Smooth muscle cell of the brain vasculature (primary cell): Measurements from ENCODE around the gene PPP1R9B.

Experiments used
- DNase-seq: peaks from one replicate; pipeline ENCODE4 v3.0.0-alpha.2; 2012; ENCODE audit warnings: low read depth, low spot score

PPP1R9B gene

DNA sequence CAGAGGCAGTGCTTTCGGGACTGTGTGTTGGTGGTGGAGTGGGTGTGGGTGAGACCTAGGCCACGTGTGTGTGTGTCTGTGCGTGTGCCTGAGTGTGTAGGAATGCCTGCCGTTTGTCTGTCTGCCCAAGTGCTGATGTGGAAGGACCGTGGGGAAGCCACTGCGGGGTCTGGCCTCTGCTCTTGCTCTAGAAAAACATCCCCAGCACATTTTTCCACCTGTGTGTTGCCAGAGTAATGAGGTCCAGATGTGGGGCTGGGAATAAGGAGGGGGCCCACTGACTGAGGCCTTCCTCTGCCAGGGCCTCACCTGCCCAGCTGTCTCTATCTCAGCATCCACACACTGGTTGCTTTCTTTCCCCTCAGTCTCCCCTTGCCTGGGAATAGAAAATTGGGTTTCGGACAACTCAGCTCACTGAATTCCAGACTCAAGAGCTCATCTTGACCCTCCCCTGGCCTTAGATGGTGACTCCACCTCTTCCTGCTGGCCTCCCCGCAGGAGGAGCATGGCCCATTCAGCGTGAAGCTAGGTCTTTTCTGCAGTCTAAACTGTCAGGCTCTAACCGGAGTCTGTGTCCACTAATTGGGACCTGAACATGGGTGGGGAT, 23.0 kb upstream of the PPP1R9B start:
- DNase-seq = no peak

DNA sequence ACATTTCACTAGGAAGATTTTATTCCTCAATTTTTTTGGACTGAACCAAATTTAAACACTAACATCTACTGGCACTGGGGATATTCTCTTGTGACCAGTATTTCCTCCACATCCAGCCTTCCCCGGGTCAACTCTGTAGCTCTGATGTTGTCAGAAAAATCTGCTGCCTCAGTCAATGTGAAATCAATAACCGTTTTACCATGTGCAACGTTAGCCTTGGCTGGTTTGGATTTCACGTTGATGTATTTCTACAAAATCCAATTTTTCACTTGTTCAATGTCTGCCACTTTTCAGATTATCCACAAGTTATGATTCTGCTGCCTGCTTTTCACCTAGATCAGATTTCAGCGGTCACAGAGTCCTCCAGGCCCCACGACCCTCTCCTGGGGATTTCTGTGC, 22.5 kb upstream of the PPP1R9B start:
- no peak for DNase-seq

DNA sequence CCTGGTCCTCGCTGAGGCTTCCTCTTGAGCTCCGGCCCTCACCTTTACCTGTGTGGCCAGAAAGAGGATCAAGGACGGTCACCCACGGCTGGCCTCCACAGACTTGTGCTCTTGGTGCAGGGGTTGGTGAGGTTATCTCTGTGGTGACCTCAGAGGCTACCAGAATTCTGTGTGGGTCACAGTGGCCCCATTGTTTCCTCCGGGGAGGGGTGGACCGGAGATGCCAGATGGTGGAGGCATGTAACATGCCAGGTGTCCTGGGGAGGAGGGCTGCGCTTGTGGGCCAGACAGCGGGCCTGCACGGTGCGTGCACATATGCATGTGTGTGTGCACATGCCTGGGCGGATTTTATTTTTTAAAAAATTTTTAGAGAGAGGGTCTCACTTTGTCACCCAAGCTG, 21.7 kb upstream of the PPP1R9B start:
- DNase-seq = no peak

DNA sequence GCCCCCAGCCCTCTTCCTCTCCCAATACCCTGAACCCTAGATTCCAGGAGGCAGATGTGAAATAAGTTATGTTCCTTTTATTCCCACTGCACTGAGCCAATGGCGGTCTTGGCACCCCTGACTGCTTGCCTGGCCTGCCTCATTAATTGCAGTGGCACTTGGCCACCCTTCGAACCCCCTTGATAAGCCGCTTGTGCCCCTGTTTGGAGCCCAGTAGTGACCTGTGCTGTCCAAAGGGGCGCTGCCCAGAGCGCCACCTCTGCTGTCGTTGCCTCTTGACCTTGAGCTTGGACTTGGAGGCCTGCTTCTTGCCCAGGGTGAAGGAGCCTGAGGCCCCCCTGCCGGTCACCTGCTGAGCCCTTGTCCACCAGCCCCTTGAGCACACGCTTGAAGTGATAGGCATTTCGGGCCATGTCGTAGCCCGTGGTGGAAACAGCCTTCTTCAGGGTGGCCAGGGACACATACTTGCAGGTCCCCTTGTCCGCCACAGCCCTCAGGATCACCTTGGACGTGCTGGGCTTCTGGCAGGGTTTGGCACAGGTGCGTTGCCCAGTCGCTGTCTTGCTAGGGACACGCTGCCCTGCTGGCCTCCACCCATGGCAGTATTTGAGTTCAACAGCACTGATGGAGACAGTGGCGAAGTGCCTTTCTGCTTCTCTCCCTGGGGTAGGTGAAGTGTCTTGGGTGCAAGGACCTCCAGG, 21.0 kb upstream of the PPP1R9B start:
- no peak for DNase-seq

DNA sequence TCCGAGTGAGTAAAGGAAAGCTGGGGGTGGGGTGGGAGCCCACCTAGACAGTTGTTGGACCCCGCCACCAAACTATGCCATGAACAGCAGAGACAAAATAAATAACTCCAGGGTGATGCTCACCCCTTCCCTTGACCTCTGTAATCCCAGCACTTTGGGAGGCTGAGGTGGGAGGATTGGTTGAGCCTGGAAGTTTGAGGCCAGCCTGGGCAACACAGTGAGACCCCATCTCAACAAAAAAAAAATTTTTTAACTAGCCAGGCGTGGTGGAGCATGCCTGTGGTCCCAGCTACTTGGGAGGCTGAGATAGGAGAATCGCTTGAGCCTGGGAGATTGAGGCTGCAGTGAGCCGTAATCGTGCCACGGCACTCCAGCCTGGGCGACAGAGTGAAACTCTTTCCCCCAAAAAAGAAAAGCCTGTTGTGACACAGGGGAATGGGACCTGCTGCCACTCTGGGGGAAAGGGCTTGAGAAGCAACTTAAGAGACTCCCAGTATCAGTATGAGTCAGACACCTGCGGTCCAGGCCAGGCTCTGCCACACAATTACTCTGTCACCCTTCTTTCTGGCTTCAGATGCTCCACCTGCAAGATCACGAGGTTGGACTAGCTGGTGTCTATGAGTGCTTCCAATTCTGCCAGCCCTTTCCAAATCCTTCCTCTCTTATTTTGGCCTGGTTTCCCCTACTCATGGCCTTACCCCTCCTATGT, 20.3 kb upstream of the PPP1R9B start:
- DNase-seq = no peak

DNA sequence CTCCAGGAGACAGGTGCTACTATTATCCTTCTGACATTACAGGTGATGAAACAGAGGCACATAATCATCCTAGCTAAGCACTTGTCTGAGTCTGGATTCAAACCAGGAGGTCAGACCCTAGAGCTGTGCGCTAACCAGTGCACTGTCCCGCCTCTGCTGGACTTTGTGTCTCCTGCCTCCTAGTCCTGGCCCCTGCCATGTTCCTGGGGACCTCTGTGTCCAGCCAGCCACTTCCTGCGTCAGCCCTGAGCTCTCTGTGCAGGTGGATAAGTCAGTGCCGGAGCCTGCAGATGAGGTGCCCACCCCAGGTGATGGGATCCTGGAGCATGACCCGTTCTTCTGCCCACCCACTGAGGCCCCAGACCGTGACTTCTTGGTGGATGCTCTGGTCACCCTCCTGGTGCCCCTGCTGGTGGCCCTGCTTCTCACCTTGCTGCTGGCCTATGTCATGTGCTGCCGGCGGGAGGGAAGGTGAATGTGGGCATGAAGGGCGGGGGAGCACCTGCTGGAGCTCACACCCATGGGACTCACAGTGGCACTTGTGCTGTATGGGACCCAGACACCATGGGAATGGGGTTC, 19.5 kb upstream of the PPP1R9B start:
- no peak for DNase-seq

DNA sequence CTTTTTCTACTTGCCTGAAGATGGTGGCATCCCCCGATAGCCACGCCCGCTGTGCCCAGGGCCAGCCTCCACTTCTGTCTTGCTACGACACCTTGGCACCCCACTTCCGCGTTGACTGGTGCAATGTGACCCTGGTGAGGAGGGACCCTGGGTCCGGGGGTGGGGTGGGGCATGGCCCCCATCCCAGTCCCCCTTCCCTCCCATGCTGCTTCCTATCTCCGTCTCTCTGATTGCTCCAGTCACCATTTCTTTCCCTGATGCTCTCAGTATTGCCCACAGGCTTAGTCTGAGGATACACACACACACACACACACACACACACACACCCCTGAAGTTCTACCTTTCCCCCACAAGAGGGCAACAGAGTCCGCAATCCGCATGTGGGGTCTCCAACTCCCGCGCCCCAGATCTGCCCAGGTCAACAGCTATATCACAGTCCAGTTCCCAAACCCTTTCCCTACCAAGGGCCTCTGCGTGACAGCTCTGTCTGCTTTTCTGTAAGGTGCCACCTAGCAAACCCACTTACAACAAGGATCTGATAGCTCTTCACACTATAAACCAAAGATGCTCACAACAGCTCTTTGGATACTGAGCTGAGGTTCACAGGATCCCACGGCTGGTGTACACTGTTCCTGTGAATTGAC, 18.8 kb upstream of the PPP1R9B start:
- DNase-seq = no peak

DNA sequence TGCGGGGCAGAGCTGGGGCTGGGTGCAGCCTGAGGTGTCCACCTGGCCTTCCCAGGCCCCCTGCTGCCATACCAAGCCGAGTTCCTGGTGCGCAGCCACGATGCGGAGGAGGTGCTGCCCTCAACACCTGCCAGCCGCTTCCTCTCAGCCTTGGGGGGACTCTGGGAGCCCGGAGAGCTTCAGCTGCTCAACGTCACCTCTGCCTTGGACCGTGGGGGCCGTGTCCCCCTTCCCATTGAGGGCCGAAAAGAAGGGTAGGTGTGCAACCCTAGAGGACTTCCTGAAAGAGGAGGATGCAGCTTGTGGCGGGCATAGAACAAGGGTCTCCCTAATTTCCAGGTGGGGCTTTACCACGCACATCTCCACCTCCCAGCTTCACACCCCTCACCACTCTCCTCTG, 17.8 kb upstream of the PPP1R9B start:
- no peak for DNase-seq

DNA sequence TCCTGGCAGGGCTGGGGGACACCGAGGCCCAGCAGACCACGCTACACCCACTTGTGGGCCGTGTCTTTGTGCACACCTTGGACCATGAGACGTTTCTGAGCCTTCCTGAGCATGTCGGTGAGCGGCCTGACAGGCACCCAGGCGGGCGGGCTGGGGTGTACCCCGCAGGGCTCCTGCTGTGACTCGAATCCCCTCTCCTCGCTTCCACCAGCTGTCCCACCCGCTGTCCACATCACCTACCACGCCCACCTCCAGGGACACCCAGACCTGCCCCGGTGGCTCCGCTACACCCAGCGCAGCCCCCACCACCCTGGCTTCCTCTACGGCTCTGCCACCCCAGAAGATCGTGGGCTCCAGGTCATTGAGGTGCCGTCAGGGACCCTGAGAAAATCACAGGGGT, 16.9 kb upstream of the PPP1R9B start:
- no peak for DNase-seq

DNA sequence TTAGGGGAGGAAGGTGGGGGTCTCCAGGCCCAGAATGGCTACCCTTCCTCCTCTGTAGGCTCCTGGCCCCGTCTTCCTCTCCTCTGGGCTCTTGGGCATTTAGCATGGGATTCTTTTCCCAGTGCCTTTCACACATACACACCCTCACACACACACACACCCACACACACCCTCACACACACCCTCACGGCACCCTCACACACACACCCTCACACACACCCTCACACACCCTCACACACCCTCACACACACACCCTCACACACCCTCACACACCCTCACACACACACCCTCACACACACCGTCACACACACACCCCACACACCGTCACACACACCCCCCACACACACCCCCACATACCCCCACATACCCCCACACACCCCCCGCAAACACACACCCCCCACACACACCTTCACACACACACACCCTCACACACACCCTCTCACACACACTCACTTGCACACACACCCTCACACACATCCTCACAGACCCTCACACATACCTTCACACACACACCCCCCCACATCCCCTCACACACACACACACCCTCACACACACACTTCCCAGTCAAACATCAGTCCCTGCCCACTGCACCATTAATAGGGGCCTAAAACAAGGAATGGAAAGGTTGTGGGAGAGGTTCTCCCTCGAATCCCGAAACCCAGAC, 16.2 kb upstream of the PPP1R9B start:
- DNase-seq = no peak

DNA sequence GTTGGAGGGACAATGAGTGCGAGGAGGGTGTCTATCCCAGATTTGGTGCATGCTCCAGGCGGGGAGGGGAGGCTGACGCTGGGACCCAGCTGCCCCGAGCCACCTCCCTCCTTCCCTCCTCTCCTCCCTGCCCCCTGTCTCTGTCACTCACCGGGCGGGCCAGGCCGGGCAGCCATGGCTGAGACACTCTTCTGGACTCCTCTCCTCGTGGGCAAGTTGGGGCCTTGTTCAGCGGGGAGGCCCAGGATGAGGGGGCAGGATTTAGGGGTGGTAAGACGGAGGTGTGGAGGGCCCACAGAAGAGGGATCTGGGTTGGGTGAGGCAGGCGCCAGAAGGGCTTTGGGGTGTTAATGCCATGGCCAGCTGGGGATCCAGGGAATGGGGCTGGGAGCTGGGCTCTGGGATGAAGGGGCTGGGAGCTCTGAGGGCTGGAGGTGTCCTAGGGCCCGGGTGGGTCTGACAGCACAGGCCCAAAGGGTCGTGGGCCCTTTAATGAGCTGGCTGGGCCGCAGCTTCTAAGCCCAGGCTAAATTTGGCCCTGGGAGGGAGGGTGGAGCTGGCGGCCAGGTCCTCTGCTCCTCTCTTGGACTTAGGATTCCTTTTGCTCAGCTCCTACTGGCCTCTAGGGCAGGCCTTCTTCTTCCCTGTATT, 15.5 kb upstream of the PPP1R9B start, which contains the start of gene SGCA:
TSS of gene SGCA (plus strand) at position 139 of the 651 bp plus-strand sequence. CDS start at position 175, 36 bp downstream.
- no peak for DNase-seq

DNA sequence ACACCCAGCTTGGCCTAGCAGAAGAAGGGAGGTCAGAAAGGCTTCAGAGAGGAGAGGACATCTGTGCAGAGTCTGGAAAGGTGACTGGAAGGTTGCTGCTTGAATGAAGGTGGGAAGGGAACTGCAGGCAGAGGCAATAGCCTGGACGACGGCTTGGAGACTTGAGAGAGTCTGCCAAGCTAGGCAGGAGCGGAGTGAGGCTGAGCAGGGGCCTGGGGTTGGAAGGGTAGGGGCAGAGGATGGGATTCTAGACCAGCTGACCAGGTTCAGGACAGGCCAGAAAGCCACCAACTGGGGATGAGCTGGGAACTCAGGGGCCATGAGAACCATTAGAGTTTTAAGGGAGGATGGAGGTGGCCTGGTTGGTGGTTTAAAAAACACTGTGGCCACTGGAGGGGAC, 15.0 kb upstream of the PPP1R9B start:
- DNase-seq = no peak

DNA sequence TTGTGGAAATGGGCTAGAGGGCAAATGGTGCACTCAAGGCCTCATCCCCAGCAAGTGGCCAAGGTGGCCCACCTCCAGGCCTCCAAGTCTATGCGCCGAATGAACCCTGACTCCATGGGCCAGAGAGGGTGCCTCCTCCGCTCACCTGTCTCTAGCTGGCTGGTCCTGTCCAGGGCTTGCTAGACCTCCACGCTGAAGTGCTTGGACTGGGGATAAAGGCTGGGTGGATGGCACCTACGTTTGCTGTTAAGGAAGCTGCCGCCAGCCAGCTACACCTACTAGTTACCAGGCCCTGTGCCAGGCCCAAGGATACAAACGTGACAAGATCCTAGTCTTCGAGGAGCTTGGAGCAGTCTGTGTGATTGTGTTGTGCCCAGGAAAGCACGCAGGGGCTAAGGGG, 14.6 kb upstream of the PPP1R9B start:
- no peak for DNase-seq

DNA sequence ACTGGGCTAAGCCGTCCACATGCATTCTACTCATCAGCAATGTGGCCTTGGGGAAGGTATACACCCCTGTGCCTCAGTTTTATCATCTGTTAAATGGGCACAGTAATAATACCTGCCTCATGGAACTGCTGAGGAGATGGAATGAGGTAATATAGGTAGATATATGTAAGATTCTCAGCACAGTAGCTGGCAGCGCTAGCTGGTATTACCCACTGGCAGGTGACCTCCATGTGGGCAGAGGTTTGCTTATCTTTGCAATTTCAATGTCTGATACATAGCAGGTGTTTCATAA, 14.2 kb upstream of the PPP1R9B start:
- DNase-seq = no peak

DNA sequence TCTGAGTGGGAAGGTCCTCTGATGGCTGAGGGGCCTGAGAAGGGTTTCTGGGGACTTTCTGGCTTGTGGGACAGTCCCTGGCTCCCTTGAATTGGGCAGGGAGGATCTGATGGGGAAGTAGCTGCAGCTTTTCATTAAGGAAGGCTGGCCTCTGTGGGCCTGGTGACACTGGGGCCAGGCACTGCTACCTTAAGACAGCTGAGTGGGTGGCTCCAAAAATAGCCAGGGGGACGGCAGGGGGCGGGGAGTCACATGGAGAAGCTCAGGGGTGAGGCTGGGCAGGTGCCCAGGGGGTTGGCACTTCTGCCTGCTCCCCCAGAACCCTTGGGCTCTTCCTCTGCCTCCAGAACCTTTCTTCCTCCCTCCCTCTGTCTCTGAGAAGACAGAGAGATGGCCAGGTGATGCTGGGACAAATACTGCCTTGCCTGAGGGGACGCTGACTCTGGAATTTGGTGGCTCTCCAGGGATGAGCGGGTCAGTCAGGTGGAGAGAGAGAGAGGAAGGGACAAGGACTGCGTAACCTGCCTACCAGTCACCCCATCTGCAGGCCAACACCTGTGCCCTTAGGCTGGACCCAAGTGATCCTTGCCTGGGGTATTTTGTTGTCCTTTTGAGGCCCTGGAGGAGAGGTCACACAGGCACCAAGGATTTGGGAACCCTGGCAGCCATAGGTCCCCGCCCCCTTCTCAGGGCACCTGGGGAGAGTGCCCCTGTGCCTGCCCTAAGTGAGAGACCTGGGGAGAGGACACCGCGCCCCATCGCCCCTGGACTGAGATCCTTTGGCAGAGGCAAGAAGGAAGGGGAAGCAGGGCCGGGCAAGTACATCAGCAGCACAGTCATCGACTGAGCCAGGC, 13.6 kb upstream of the PPP1R9B start:
- no peak for DNase-seq

DNA sequence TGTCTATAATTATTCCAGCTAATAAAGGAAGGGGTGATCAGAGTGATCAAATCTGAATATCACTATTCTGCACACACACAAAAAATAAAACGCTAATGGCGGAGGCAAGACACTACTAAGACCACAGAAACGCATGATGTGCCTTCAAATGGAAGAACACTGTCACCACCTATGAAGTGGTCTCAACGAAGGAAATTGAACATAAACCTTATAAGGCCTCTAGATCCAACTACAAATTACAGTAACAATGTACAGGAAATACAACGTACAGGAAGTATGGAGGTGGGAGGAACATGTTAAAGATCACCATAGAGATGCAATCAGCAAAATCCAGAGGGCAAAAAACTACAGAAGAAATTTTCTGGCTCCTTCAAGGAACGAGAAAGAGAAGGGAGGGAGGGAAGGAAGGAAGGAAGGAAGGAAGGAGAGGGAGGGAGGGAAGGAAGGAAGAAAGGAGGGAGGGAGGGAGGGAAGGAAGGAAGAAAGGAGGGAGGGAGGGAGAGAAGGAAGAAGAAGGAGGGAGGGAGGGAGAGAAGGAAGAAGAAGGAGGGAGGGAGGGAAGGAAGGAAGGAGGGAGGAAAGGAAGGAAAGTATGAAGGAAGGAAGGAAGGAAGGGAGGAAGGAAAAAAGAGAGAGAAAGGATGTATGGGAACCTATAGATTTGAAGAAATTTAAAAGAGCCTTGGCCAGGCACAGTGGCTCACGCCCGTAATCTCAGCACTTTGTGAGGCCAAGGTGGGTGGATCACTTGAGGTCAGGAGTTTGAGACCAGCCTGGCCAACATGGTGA, 12.2 kb upstream of the PPP1R9B start:
- no peak for DNase-seq

DNA sequence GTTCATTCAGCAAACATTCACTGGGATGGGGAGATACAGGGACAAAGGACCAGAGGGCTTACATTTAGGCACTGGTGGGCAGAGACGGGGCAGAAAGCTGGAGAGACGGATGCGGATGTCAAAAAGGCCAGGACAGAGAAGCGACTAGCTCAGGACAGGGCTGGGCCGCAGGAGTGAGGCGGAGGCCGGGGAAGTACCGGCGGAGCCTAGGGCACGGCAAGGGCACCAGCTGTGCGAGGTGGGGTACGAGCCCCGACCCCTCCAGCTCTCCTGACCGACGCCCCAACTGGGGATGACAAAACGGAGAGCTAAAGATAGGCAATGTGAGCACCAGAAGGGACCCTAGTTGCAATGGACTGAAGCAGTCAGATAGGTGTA, 11.4 kb upstream of the PPP1R9B start:
- no peak for DNase-seq

DNA sequence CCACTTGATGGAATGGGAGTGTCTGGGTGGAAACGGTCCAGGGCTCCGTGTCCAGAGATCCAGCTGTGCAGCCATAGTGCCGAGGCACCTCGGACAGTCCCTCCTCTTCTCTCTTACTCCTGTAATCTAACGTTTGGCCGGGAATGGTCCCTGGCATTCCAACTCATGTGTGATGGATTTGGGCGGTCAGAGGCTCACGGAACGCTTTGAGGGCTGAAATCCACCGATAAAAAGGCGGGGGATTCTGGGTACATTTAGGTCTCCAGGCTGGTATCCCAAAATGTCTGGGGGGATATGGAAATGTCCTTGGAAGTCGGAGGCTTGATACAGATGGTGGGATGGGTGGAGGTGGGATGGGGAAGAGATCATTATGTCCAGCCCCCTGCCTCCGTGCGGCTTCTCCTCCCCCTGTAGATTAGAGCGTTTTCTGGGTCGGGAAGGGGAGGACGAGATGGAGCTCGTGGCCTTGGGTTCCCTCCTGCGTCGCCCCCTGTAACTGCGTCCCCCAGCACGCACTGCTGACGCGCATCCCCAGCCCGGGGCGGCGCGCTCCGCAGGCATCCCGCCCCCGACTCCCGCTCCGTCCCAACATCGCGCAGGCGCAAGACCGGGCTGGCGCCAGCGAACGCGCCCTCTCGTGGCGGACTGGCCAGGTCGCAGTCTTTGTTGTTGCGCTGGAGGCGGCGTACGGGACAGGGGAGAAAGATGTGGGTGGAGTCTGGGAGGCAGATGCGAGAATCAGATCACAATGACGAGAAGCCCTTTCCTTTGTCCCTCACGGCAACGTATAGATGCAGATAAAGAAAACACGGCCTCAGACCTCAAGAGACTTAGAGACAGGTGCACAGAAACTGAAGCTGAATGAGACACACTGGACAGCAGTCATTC, 10.8 kb upstream of the PPP1R9B start:
- peak; percentile 80 for DNase-seq

DNA sequence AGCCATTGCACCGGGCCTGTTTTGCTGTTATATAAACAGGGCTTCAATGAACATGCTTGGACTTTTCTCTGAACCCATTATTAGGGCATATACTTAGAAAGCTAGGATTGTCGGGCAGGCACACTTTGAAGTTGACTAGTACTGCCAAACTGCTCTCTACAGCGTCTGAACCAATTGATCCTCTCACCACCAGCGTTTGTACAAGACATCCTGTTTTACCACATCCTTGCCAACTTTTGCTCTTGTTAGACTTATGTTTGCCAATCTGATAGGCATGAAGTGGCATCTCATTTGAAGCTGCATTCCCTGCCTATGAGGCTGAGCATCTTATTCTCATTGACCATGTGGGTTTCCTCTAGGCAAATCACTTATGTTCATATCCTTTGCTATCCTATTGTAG, 7.4 kb upstream of the PPP1R9B start:
- no peak for DNase-seq
